Endothelial cell of umbilical vein (primary cell): ENCODE results near the gene FUT4.
"Not testable (repeated sequence)": the region's sequence is repeated elsewhere in the genome, so short reads cannot be mapped to it uniquely, and the experiment has no call there.

ENCODE experiments used
- CTCF ChIP-seq, 2 donors: IDR thresholded peaks; 1 replicate in 1 of 2; 2 replicates in 1 of 2; pipeline ENCODE4 v1.5.1; 2011; ENCODE audit warnings: low read length in 2 of 2, mild to moderate bottlenecking in 2 of 2, moderate library complexity in 2 of 2, control low read depth in 1 of 2, inconsistent platforms in 1 of 2, low read depth in 1 of 2; ENCODE audit not compliant: insufficient read depth in 1 of 2; ENCODE audit errors: extremely low read depth in 1 of 2
- EZH2 ChIP-seq: IDR thresholded peaks from 2 replicates; pipeline ENCODE4 v1.6.1; 2012; ENCODE audit warnings: borderline replicate concordance, low read depth, mild to moderate bottlenecking, moderate library complexity, low read length, inconsistent platforms; ENCODE audit not compliant: severe bottlenecking
- JUN ChIP-seq: IDR thresholded peaks from 2 replicates; pipeline ENCODE4 v1.6.1; 2011; ENCODE audit warnings: borderline replicate concordance, low read depth; ENCODE audit not compliant: insufficient read length, insufficient read depth
- MAX ChIP-seq: IDR thresholded peaks from 2 replicates; pipeline ENCODE4 v1.6.1; 2011; ENCODE audit not compliant: insufficient read depth, insufficient read length
- POLR2A ChIP-seq: IDR thresholded peaks from 2 replicates; pipeline ENCODE4 v1.6.1; 2012; ENCODE audit warnings: low read depth, mild to moderate bottlenecking, control low read depth, low read length
- POLR2AphosphoS5 ChIP-seq: IDR thresholded peaks from 2 replicates; pipeline ENCODE4 v1.6.1; 2012; ENCODE audit warnings: low read depth, mild to moderate bottlenecking, control low read depth, low read length, moderate library complexity; ENCODE audit not compliant: insufficient read depth

GRCh38 chr11:94572975-94573374, 29.3 kb downstream of the FUT4 start:
- TF ChIP-seq CTCF (IDR thresholded peaks at IDR 0.05; ENCODE audit: extremely low read depth in 1 of 2, insufficient read depth in 1 of 2, low read depth in 1 of 2, low read length in 2 of 2); POLR2AphosphoS5; EZH2; POLR2A; MAX; JUN: not testable (repeated sequence)
